ENCODE measurements around the gene TSGA10IP. TPM values are rescaled to one million over a fixed set of nuclear protein-coding genes. Genes with fewer than 3 reads are reported as not detected.

Gene TSGA10IP
- under 1 TPM in 3 of 4 donors, not detected in 1; 0.14 to 0.30 (median 0.18) TPM for polyA plus RNA-seq (ENCODE audit: insufficient read length in 4 of 4)

DNA sequence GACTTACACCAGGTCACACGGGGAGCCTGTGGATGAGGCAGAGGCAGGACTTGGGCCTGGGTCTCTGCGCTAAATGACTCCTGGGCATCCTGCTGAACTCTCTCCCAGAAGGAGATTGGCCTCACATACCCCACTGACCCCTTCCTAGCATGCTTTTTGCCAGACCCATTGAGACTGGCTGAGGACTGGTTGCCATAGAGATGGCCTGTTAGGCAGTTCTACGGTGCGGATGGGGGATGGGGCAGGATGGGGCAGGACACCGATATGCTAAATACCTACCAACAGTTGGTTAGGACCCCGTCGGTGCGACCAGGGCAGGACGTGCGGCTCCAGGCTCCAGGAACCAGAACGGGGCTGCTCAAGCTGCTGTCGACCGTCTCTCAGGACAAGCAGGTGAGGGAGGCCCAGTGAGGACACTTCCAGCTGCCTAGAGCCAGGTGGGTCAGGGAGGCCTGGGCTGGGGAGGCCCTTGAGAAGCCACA is at the start of gene TSGA10IP:
Gene TSGA10IP (plus strand): TSS at position 51 of the 482 bp plus-strand sequence. CDS start 196 bp downstream, at position 247.
- DNase-seq (ENCODE audit: low read depth in 4 of 4, low spot score in 3 of 4) = no peak

GRCh38 chr11:65895482-65895981 is 49.7 kb upstream of the TSGA10IP start:
- DNase-seq (ENCODE audit: low read depth in 4 of 4, low spot score in 3 of 4) = no peak

DNA sequence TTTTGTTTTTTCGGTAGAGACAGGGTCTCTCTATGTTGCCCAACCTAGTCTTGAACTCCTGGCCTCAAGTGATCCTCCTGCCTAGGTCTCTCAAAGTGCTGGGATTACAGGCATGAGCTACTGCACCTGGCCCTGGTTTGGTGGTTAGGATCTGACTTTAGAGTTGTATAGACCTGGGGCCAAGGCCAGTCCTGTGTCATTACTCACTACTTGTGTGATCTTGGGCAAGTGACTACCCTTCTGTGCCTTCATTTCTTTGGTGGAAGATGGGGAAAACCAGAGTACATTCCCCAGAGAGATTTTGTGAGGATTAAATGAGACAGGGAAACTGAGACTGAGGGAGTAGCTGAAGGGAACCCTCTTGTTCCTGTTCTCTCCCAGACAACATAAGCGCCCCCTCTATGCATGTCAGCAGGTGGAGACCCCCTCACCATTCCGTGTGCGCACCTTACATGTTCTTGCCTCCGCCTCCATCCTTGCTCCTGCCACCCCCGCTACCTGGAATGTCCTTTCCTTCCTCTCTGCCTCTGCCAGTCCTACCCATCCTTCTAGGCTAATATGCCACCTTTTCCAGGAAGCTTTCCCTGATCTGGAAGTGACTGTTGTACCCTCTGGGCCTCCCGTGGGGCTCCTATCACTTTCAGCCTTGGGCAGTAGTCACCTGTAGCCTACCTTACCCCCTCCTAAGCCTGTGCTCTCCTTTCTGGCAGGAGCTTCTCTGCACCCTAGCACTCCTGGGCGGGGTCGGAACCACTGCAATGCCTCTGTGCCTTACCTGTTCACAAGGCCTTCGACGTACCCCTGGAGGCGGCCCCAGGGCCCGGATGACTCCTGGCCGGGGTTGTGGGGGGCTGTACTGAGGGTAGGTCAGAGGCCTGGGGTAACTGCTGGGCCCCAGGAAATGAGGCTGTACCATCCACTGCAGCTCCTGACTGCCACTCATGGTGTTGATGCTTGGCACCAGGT is 49.0 kb upstream of the TSGA10IP start:
- DNase-seq (ENCODE audit: low read depth in 4 of 4, low spot score in 3 of 4) = no peak

- DNase-seq (ENCODE audit: low read depth in 4 of 4, low spot score in 3 of 4) = no peak
Observed at GRCh38 chr11:65897020-65897471, 48.2 kb upstream of the TSGA10IP start.

GRCh38 chr11:65898656-65899355 is 46.5 kb upstream of the TSGA10IP start:
- DNase-seq (ENCODE audit: low read depth in 4 of 4, low spot score in 3 of 4) = no peak

GRCh38 chr11:65899356-65900124 is 45.7 kb upstream of the TSGA10IP start:
- DNase-seq (ENCODE audit: low read depth in 4 of 4, low spot score in 3 of 4) = no peak

DNA sequence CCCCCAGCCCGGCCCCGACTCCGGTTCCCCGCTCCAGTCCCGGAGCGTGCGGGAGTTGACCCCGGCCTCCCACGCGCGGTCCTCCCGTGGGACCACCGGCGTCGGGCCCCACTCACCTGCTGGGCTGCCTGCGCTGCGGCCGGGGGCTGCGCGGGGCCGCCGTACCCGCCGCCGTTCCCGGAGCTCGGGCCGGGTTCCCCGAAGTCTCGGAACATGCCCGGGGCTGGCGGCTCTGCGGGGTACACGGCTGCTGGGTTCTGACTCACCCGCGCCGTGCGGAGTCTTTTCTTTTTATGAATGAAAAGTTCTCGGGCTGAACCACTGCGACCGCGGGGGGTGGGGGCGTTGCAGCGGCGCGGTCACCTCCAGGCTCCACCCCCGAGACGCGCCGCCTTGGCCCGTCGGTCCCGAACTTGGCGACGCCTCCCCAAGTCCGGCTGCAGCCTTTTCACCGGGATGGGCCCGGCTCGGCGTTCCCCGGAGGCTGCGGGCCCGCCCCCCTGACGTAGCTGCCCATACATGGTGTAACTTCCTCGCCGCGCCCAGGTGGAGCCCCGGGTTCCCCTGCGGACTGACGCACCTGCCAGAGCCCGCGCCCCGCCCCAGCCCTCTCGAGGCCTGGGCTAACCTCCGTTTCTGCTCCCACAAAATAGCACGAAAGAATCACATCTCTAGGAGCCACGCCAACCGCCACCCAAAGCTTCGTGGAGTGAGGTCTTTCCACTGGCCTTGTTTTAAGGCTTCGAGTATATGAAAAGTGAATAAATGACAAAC is 45.0 kb upstream of the TSGA10IP start, which contains the start of gene FOSL1:
Gene FOSL1 (minus strand): TSS at position 264 of the 774 bp plus-strand sequence. CDS start 49 bp downstream, at position 215.
- DNase-seq (ENCODE audit: low read depth in 4 of 4, low spot score in 3 of 4) = no peak

GRCh38 chr11:65900899-65901180 is 44.4 kb upstream of the TSGA10IP start:
- no peak for DNase-seq (ENCODE audit: low read depth in 4 of 4, low spot score in 3 of 4)

GRCh38 chr11:65903068-65903481 is 42.2 kb upstream of the TSGA10IP start:
- DNase-seq (ENCODE audit: low read depth in 4 of 4, low spot score in 3 of 4) = no peak

DNA sequence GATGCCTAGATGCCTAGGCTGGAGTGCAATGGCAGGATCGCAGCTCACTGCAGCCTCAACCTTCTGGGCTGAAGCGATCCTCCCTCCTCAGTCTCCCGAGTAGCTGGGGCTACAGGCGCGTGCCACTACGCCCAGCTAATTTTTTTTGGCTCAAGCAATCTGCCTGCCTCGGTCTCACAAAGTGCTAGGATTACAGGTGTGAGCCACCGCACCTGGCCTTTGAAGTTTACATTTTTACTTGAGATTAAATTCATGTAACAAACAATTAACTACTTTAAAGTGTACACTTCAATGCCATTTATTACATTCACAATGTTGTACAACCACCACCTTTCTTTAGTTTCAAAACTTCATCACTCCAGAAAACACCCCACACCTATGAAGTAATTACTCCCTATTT is 41.6 kb upstream of the TSGA10IP start:
- DNase-seq (ENCODE audit: low read depth in 4 of 4, low spot score in 3 of 4) = no peak

- no peak for DNase-seq (ENCODE audit: low read depth in 4 of 4, low spot score in 3 of 4)
Observed at GRCh38 chr11:65906602-65907001, 38.7 kb upstream of the TSGA10IP start.

DNA sequence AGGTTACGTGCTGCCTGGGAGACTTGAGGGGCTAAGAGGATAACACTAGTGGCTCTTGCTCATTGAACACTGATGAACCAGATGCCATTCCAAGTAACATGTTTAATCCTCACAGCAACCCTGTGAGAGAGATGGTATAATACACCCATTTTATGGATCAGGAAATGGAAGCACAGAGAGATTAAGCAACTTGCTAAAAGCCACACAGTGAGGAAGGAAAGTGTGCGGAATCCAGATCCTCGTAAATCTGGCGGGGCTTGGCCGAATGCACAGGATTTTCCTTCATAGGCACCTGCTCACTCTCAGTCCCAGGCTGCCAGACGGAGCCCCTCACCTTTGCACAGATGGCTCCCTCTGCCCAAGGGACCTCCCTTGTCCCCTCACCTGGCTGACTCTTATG is 37.4 kb upstream of the TSGA10IP start:
- no peak for DNase-seq (ENCODE audit: low read depth in 4 of 4, low spot score in 3 of 4)

DNA sequence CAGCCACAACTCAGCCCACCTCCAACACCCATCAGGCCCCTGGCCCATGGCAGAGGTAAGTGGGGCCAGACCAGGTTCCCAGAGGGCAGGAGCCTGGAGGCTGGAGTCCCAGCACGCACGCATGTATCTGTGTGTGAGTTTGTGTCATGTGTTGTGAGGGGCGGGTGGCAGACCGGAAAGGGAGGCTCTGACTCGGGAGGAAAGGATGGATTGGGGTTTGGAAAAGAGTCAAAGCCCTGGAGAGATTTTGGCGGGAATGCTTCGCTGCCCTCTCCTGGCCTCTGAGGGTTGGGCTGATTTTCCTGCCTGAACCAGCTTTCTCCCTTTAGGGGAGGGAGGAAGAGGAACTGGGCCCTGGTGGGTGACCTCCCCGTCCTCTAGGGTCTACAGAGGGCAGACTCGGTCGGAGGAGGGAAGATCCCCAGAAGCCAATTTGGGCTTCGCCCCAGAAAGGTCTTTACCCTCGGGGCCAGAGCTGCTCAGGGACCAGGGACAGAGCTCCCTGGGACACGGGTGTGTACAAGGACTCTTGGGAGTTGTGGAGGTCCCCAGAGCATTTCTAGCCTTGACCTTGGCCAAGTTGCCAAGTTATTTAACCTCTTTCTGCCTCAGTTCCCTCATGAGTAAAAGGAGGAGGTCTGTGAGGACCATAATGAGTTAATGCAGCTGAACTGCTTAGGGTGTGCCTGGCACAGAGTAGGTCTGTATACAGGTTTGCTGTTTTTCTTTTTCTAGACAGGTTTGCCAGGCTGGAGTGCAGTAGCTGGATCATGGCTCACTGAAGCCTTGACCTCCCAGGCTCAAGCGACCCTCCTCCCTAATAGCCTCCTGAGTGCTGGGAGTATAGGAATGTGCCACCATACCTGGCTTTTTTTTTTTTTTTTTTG is 33.4 kb upstream of the TSGA10IP start:
- DNase-seq (ENCODE audit: low read depth in 4 of 4, low spot score in 3 of 4) = no peak

DNA sequence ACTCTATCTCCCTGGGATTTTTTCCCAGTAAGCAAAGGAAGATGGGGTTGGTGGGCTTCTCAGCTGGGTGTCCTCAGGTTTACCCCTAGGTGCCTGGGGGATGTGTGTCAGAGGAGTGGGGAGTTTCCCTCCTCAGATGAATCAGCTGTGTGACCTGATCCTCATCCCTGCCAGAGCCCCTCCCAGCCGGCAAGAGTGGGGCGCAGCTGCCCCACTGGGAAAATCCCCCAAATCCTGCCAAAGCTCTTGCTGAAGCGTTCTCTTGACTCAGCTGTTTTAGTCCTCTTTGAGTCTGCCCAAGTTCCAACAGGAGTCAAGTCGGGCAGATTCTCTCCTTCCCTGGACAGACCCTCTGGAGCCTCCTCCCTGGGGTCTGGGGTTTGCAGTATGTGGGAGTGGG is 32.4 kb upstream of the TSGA10IP start:
- no peak for DNase-seq (ENCODE audit: low read depth in 4 of 4, low spot score in 3 of 4)

GRCh38 chr11:65915101-65915820 is 30.0 kb upstream of the TSGA10IP start:
- no peak for DNase-seq (ENCODE audit: low read depth in 4 of 4, low spot score in 3 of 4)

- no peak for DNase-seq (ENCODE audit: low read depth in 4 of 4, low spot score in 3 of 4)
Observed at GRCh38 chr11:65915821-65916251, 29.4 kb upstream of the TSGA10IP start.

DNA sequence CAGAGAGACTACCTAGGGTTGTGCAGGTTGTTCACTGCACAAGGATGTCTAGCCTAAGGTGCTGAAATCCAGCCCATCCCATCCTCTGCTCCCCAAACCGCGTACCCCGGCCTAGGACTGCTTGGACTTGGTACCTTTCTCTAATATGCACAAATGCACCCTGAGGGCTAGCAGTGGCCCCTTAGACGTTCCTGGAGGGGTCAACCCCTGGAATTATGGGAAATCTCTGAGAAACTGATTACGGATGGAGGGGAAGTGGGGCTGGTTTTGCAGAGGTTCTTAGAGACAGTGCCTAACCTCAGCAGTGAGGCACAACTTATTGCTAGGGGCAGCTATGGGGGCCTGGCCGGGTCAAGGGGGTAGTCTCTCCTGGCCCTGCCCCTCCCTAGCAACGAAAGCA is 28.9 kb upstream of the TSGA10IP start:
- no peak for DNase-seq (ENCODE audit: low read depth in 4 of 4, low spot score in 3 of 4)

GRCh38 chr11:65917077-65917433 is 28.2 kb upstream of the TSGA10IP start:
- no peak for DNase-seq (ENCODE audit: low read depth in 4 of 4, low spot score in 3 of 4)

Data from right renal pelvis (tissue), 4 donors.